Large intestine (tissue), 3 donors: ENCODE results near the gene ABI3BP. TPM values are rescaled to one million over a fixed set of nuclear protein-coding genes. Genes with fewer than 3 reads are reported as not detected.
"Not testable (repeated sequence)": the region's sequence is repeated elsewhere in the genome, so short reads cannot be mapped to it uniquely, and the experiment has no call there.

Experiments
- DNase-seq, 2 donors: peaks; one replicate each; pipeline versions ENCODE4 v3.0.0 to v3.0.0-alpha.2; 2013
- H3K27ac ChIP-seq: one replicate; pipeline ENCODE4 v1.5.1; 2013; ENCODE audit warnings: low read length
- H3K27me3 ChIP-seq: 2 replicates; pipeline ENCODE4 v1.6.1; 2013; ENCODE audit warnings: low read length; ENCODE audit not compliant: control insufficient read depth, insufficient read depth
- H3K36me3 ChIP-seq: 2 replicates; pipeline ENCODE4 v1.6.1; 2013; ENCODE audit warnings: low read length; ENCODE audit not compliant: control insufficient read depth, insufficient read depth
- H3K4me1 ChIP-seq: one replicate; pipeline ENCODE4 v1.6.1; 2013; ENCODE audit warnings: low read length; ENCODE audit not compliant: control insufficient read depth, insufficient read depth
- H3K4me3 ChIP-seq: one replicate; pipeline ENCODE4 v1.5.1; 2013; ENCODE audit warnings: low read length
- H3K9me3 ChIP-seq: one replicate; pipeline ENCODE4 v1.6.1; 2013; ENCODE audit warnings: mild to moderate bottlenecking, low read depth, low read length, moderate library complexity; ENCODE audit not compliant: control insufficient read depth
- WGBS: methylation state at CpG from one replicate; pipeline ENCODE4 v1.1.5; 2013; ENCODE audit warnings: low lambda C conversion rate; ENCODE audit not compliant: insufficient coverage; 5-methylcytosine and 5-hydroxymethylcytosine counted together
- polyA plus RNA-seq: library from polyadenylated mRNA; unstranded; fragments of 120-200 nt; gene quantifications from one replicate; pipeline ENCODE4 v1.2.1, GENCODE V29; 2013

Gene ABI3BP
- polyA plus RNA-seq, 1 donor = 75.9 TPM

DNA sequence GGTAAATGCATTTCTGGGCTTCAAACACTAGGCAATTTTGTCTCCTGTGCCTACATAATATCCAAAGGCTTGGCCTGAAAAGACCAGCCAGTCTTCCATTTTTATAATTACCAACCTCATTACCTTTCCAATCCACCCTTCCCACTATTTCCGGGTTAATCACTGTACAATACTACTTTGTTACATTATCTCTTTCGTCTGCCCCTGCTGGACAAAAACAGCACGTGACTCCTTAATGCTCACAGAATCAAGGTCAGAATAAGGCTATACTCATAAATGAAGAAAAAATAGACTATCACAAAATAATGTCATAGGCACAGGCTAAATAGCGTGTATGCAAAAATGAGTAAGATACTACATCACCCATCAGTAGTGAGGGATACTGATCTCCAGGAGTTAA is 40.1 kb downstream of the ABI3BP start:
- no peak for DNase-seq
- H3K36me3 ChIP-seq = no peaks in the 10 kb centered on the region
- no peak overlapping the region for H3K4me3 ChIP-seq
- no peaks in the 10 kb centered on the region for H3K4me1 ChIP-seq
- WGBS = 67% methylated on average over 1 of the region's 4 CpGs
- H3K27me3 ChIP-seq = no peaks in the 10 kb centered on the region
- H3K27ac ChIP-seq = no peak overlapping the region
- no peaks in the 10 kb centered on the region for H3K9me3 ChIP-seq

DNA sequence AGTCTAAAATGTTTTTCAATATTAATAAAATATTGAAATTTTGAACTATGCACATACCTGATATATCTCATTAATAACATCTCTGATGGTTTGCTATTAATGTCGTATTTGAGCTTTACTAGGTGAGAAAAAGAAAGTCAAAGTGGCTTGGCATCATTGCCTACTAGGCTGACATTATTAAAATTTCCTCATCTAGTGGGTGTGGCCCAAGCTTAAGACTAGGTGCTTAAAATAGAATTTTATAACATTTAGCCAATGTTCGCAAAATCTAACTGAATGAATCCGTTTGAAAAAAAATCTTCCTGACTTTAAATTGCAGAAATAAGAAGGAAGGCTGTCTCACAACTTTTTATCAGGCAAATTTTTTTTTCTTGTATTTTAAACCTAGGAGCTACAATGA is 46.1 kb downstream of the ABI3BP start:
- no peak for DNase-seq
- Histone ChIP-seq H3K9me3 (no peaks in the 10 kb centered on the region), H3K4me3 (no peak overlapping the region), H3K4me1 (no peaks in the 10 kb centered on the region), H3K36me3 (no peaks in the 10 kb centered on the region), H3K27ac (no peak overlapping the region), H3K27me3 (no peaks in the 10 kb centered on the region)
- 96% methylated on average over 2 of the region's 3 CpGs for WGBS

DNA sequence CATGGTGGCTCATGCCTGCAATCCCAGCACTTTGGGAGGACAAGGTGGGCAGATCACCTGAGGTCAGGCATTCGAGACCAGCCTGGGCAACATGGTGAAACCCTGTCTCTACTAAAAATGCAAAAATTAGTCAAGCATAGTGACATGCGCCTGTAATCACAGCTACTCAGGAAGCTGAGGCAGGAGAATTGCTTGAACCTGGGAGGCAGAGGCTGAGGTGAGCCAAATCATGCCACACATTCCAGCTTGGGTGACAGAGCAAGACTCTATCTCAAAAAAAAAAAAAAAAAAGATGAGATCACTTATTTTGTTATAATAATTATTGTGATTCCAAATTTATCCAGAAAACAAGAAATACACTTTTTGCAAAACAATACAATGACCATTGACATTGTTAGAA is 47.1 kb downstream of the ABI3BP start:
- DNase-seq, H3K27me3 ChIP-seq, H3K9me3 ChIP-seq, H3K36me3 ChIP-seq, H3K27ac ChIP-seq, H3K4me1 ChIP-seq, H3K4me3 ChIP-seq: not testable (repeated sequence)
- WGBS = no CpG with 5 or more reads among the region's 2 CpGs

GRCh38 chr3:100941451-100941850 is 51.8 kb downstream of the ABI3BP start:
- Histone ChIP-seq H3K9me3 (no peaks in the 10 kb centered on the region), H3K4me1 (no peaks in the 10 kb centered on the region), H3K4me3 (no peak overlapping the region), H3K27me3 (no peaks in the 10 kb centered on the region), H3K36me3 (no peaks in the 10 kb centered on the region), H3K27ac (no peak overlapping the region)
- no peak for DNase-seq
- WGBS = 86% methylated on average over 1 of the region's 2 CpGs

DNA sequence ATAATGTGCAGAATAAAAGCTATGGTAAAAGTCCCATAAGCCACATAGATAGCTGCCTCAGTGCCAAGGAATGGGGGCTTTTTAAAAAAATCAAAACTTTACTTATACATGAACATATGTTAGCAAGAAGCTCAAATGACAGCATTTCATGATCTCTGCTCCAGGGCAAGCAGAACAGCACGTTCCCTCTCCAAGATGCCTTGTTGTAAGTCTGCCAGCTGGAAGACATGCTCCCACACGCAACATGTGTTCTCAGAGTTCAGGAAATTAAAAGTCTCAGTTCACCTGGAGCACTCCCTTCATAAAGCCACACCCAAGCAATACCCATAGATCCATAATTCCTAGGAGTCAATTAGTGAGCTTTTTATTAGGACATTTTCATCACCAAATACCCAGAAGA is 52.2 kb downstream of the ABI3BP start:
- H3K4me3 ChIP-seq = no peak overlapping the region
- H3K9me3 ChIP-seq = no peaks in the 10 kb centered on the region
- no peaks in the 10 kb centered on the region for H3K4me1 ChIP-seq
- H3K27ac ChIP-seq = no peak overlapping the region
- WGBS = no CpG with 5 or more reads among the region's 2 CpGs
- no peaks in the 10 kb centered on the region for H3K27me3 ChIP-seq
- DNase-seq = no peak
- no peaks in the 10 kb centered on the region for H3K36me3 ChIP-seq

GRCh38 chr3:100936931-100937330 is 56.3 kb downstream of the ABI3BP start:
- Histone ChIP-seq H3K36me3 (no peaks in the 10 kb centered on the region), H3K27me3 (no peaks in the 10 kb centered on the region), H3K9me3 (no peaks in the 10 kb centered on the region), H3K27ac (no peak overlapping the region), H3K4me1 (no peaks in the 10 kb centered on the region), H3K4me3 (no peak overlapping the region)
- no CpG with 5 or more reads among the region's 1 CpG for WGBS
- DNase-seq = no peak

- Histone ChIP-seq H3K27ac (no peak overlapping the region), H3K4me1 (no peaks in the 10 kb centered on the region), H3K4me3 (no peak overlapping the region), H3K9me3 (no peaks in the 10 kb centered on the region), H3K36me3 (no peaks in the 10 kb centered on the region), H3K27me3 (no peaks in the 10 kb centered on the region)
- WGBS = 76% methylated on average over 2 of the region's 4 CpGs
- no peak for DNase-seq
Observed at GRCh38 chr3:100932491-100932890, 60.7 kb downstream of the ABI3BP start.

DNA sequence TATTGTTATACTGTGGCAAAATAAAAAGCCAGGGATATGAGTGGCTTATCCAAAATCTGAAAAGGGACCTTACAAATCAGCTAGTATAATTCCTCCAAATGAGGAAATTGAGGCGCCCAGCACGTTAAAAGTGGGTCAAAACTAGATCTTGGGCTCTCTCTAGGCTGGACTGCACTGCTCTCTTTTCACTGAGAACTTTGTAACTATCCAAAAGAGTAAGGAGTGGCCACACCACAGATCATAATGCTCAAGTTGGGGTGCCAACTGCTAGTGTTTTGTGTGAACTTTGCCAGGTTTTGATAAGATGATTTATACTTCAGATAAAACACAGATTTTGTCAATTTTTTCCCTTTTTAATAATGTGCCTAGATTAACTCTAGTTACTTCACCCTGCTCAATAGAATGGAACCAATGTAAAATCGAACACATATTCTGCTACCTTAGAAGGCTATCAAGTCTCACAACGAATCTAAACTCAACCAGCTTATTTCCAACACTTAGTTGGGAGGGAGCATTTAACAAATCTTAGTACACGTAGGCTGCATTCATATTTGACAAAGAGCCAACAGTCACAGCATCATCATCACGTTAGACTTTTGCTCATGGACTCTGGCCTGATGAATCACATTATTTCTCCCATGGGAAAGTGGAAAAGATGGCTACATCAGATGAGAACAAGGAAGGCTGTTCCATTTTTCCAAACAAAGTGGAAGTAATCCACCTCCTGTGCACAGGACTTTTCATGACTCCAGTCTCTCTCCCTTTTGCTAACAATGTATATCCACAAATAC is 64.4 kb downstream of the ABI3BP start:
- no peak overlapping the region for H3K27ac ChIP-seq
- no CpG with 5 or more reads among the region's 6 CpGs for WGBS
- DNase-seq = no peak

GRCh38 chr3:100927775-100928174 is 65.4 kb downstream of the ABI3BP start:
- Histone ChIP-seq H3K36me3 (no peaks in the 10 kb centered on the region), H3K27me3 (no peaks in the 10 kb centered on the region), H3K9me3 (no peaks in the 10 kb centered on the region), H3K4me1 (no peaks in the 10 kb centered on the region), H3K27ac (no peak overlapping the region), H3K4me3 (no peak overlapping the region)
- no peak for DNase-seq

More for the DNA sequence above, 64.4 kb downstream of the ABI3BP start:
- Histone ChIP-seq H3K27me3 (no peaks in the 10 kb centered on the region), H3K36me3 (no peaks in the 10 kb centered on the region), H3K4me3 (no peak overlapping the region), H3K4me1 (no peaks in the 10 kb centered on the region), H3K9me3 (no peaks in the 10 kb centered on the region)

GRCh38 chr3:100915706-100916495 is 77.3 kb downstream of the ABI3BP start:
- H3K9me3 ChIP-seq = no peaks in the 10 kb centered on the region
- H3K27ac ChIP-seq = no peak overlapping the region
- H3K36me3 ChIP-seq = no peaks in the 10 kb centered on the region
- no peak overlapping the region for H3K4me3 ChIP-seq
- H3K27me3 ChIP-seq = no peaks in the 10 kb centered on the region
- H3K4me1 ChIP-seq = no peaks in the 10 kb centered on the region
- 63% methylated on average over 2 of the region's 10 CpGs for WGBS
- no peak for DNase-seq
